ENCODE measurements around the gene MGST3. TPM values are rescaled to one million over a fixed set of nuclear protein-coding genes. Genes with fewer than 3 reads are reported as not detected.
"Not testable (repeated sequence)": the region's sequence is repeated elsewhere in the genome, so short reads cannot be mapped to it uniquely, and the experiment has no call there.

MGST3 gene
- 100 to 1,000 TPM in 3 of 4 donors, 10 to 100 TPM in 1; 76.7 to 196 (median 138) TPM for total RNA-seq

GRCh38 chr1:165630629-165631341 is at the start of gene MGST3:
Gene MGST3, plus strand, starts transcription at chr1:165631234. Its CDS starts 18,614 bp downstream, at chr1:165649848.
- Histone ChIP-seq H3K36me3 (no peaks in the 10 kb centered on the region), H3K27ac (peak within 1 kb of the TSS; percentile 89), H3K4me3 (peak within 1 kb of the TSS; percentile 62 to 72), H3K27me3 (no peaks in the 10 kb centered on the region), H3K9me3 (no peaks in the 10 kb centered on the region), H3K4me1 (peaks cover 0 to 12% of the 10 kb centered on the region in 2 donors)
- intact Hi-C loops (cut with DNase I; ENCODE audit: low total_unique reads), result no loop called here
- TF ChIP-seq POLR2A (IDR thresholded peaks at IDR 0.05) (peak; percentile 84 to 85), CTCF (IDR thresholded peaks at IDR 0.05) (no peak)
- DNase-seq, result peak; percentile 93 to 94

- Histone ChIP-seq H3K27me3 (no peaks in the 10 kb centered on the region), H3K9me3 (no peaks in the 10 kb centered on the region), H3K36me3 (no peaks in the 10 kb centered on the region), H3K4me3 (no peak overlapping the region), H3K4me1 (no peaks in the 10 kb centered on the region), H3K27ac (no peak overlapping the region)
- intact Hi-C loops (cut with DNase I; ENCODE audit: low total_unique reads), result no loop called here
- DNase-seq, result no peak
- TF ChIP-seq POLR2A (IDR thresholded peaks at IDR 0.05) (no peak), CTCF (IDR thresholded peaks at IDR 0.05) (no peak)
Measured at GRCh38 chr1:165581926-165582325, 49.1 kb upstream of the MGST3 start.

- intact Hi-C loops (cut with DNase I; ENCODE audit: low total_unique reads), result no loop called here
- Histone ChIP-seq H3K36me3 (no peaks in the 10 kb centered on the region), H3K9me3 (no peaks in the 10 kb centered on the region), H3K27me3 (no peaks in the 10 kb centered on the region), H3K4me1 (no peaks in the 10 kb centered on the region), H3K27ac (no peak overlapping the region), H3K4me3 (no peak overlapping the region)
- TF ChIP-seq CTCF (IDR thresholded peaks at IDR 0.05), result no peak
- no peak for TF ChIP-seq POLR2A (IDR thresholded peaks at IDR 0.05)
- no peak for DNase-seq
Measured at GRCh38 chr1:165586398-165586797, 44.6 kb upstream of the MGST3 start.

GRCh38 chr1:165591391-165591790 is 39.6 kb upstream of the MGST3 start:
- H3K9me3 ChIP-seq, DNase-seq, H3K27ac ChIP-seq, H3K4me1 ChIP-seq, H3K27me3 ChIP-seq, H3K4me3 ChIP-seq, H3K36me3 ChIP-seq: not testable (repeated sequence)
- intact Hi-C loops (cut with DNase I; ENCODE audit: low total_unique reads), result loop anchor here (5.0 kb wide), 1 partner anchor 194 kb away; no protein-coding TSS in a partner anchor

- Histone ChIP-seq H3K9me3 (no peaks in the 10 kb centered on the region), H3K4me3 (no peak overlapping the region), H3K36me3 (no peaks in the 10 kb centered on the region), H3K27ac (no peak overlapping the region), H3K4me1 (no peaks in the 10 kb centered on the region), H3K27me3 (no peaks in the 10 kb centered on the region)
- TF ChIP-seq POLR2A (IDR thresholded peaks at IDR 0.05) (no peak), CTCF (IDR thresholded peaks at IDR 0.05) (peak; percentile 91 to 94 (median 94))
- DNase-seq, result peak; percentile 66 to 78
- intact Hi-C loops (cut with DNase I; ENCODE audit: low total_unique reads), result loop anchor here (5.0 kb wide), 1 partner anchor 196 kb away; no protein-coding TSS in a partner anchor
Measured at GRCh38 chr1:165592945-165593823, 37.9 kb upstream of the MGST3 start.

Data from uterus (tissue), 4 donors.